HG03095 (cell line): ENCODE measurements around the gene CTXN3.

Experiments
- ATAC-seq: cut with Tn5 transposase; IDR thresholded peaks from one replicate; pipeline ENCODE4 v1.9.1; 2021; ENCODE audit warnings: moderate library complexity; ENCODE audit not compliant: unreplicated experiment

Gene CTXN3

GRCh38 chr5:127696683-127697082, 47.8 kb downstream of the CTXN3 start:
- no peak for ATAC-seq

GRCh38 chr5:127697894-127698600, 49.2 kb downstream of the CTXN3 start:
- no peak for ATAC-seq

- ATAC-seq, result no peak
Measured at GRCh38 chr5:127699416-127699815, 50.5 kb downstream of the CTXN3 start.

GRCh38 chr5:127700237-127700766, 51.4 kb downstream of the CTXN3 start:
- no peak for ATAC-seq

DNA sequence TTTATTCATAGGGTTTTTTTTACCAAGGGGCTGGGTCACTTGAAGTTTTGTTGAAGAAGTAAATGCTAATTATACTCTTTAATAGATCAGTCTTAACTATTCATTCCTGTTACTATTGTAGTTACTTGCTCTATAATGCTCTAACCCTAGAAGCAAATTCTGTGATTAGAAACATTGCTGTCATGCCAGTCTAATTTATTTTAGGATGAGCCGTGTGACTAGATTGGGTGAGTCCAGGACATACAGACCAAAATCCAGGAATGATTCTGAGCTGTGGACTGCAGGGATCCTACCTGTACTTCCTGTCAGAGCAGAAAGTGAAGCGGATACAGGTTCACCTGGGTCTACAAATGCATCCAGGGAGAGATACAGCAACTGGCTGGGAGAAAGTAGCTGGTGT, 53.6 kb downstream of the CTXN3 start:
- no peak for ATAC-seq

- ATAC-seq, result no peak
Measured at GRCh38 chr5:127702926-127703561, 54.2 kb downstream of the CTXN3 start, which contains the start of gene CCDC192. Gene CCDC192 (plus strand): TSS chr5:127703391. CDS start chr5:127703446, 55 bp downstream.

- no peak for ATAC-seq
Measured at GRCh38 chr5:127705120-127705892, 56.4 kb downstream of the CTXN3 start.

- ATAC-seq, result no peak
Measured at GRCh38 chr5:127706691-127707090, 57.8 kb downstream of the CTXN3 start.

- no peak for ATAC-seq
Measured at GRCh38 chr5:127707209-127707608, 58.3 kb downstream of the CTXN3 start.
